ENCODE results near the gene C17orf50. TPM values are rescaled to one million over a fixed set of nuclear protein-coding genes. Genes with fewer than 3 reads are reported as not detected.

Gene C17orf50
- total and polyA plus RNA-seq, 9 donors, result not detected

DNA sequence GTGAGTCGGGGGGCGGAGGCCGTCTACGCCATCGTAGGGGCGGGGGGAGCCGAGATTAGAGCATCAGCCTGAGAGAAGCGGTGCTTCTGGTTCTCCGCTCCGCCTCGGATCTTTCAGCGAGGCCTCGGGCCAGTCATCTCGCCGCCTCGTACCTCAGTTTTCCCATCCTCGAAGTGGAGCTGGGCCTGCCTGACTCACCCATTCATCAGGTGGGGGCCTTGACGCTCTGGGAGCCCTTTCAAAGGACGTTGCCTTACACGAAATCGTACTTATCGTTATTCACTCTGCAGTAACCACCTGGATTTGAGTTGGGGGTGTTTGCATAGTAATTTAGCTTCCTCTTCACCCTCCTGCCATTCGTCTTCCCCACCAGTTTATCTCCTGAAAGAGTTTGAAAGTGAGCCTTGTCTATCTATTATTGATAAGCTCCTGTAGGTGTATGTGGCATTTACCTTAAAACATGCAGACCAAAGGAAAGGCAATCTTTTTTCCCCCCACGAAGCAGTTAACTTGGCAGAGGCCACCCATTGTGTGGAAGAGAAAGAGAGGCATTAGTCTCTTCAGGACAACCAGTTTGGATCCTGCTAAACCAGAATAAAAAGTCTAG, 49.3 kb downstream of the C17orf50 start:
- peak overlapping the region; percentile 96 for H3K4me3 ChIP-seq
- TF ChIP-seq EP300 (IDR thresholded peaks at IDR 0.05) (no peak), POLR2A (IDR thresholded peaks at IDR 0.05) (no peak)
- TF ChIP-seq, protein P1, sequence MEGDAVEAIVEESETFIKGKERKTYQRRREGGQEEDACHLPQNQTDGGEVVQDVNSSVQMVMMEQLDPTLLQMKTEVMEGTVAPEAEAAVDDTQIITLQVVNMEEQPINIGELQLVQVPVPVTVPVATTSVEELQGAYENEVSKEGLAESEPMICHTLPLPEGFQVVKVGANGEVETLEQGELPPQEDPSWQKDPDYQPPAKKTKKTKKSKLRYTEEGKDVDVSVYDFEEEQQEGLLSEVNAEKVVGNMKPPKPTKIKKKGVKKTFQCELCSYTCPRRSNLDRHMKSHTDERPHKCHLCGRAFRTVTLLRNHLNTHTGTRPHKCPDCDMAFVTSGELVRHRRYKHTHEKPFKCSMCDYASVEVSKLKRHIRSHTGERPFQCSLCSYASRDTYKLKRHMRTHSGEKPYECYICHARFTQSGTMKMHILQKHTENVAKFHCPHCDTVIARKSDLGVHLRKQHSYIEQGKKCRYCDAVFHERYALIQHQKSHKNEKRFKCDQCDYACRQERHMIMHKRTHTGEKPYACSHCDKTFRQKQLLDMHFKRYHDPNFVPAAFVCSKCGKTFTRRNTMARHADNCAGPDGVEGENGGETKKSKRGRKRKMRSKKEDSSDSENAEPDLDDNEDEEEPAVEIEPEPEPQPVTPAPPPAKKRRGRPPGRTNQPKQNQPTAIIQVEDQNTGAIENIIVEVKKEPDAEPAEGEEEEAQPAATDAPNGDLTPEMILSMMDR (IDR thresholded peaks at IDR 0.05), result no peak
- H3K9me3 ChIP-seq, result no peaks in the 10 kb centered on the region
- 0 to 1% (median 0%) methylated on average over 15 to 24 of the region's 24 CpGs for WGBS, 3 donors
- intact Hi-C loops (cut with DNase I), result loop anchor here in 2 of 4 donors (5.0 kb wide), 2 partner anchors 43 to 48 kb away; partner anchors contain the start of gene C17orf50 (in 1 of the 2)
- H3K36me3 ChIP-seq, result no peaks in the 10 kb centered on the region
- peak overlapping the region; percentile 84 to 89 for H3K27ac ChIP-seq
- no peak for DNase-seq
- H3K27me3 ChIP-seq, result no peaks in the 10 kb centered on the region
- H3K4me1 ChIP-seq (ENCODE audit: insufficient read depth), result peaks cover 6% of the 10 kb centered on the region

DNA sequence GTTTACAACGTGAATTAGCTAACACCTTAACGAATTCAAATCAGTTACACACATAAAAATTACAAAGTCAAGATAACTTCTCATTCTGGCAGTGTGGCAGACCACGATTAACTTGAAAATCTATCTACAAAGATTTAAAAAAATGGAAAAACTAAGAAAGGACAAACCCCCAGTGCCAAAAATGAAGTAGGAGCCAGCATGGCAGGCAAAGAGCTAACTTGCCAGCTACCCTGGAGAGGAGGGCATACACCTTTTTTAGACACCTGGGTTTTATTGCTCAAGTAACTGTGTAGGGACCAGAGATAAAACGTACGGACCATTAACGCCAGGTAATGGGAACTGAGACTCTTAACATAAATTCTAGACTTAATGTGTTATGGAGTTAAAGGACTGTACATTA, 51.1 kb downstream of the C17orf50 start:
- DNase-seq, result no peak
- no peak overlapping the region for H3K27ac ChIP-seq
- H3K36me3 ChIP-seq, result no peaks in the 10 kb centered on the region
- no peaks in the 10 kb centered on the region for H3K9me3 ChIP-seq
- no peak overlapping the region for H3K4me3 ChIP-seq
- TF ChIP-seq POLR2A (IDR thresholded peaks at IDR 0.05) (no peak), EP300 (IDR thresholded peaks at IDR 0.05) (no peak)
- TF ChIP-seq, protein P1 (IDR thresholded peaks at IDR 0.05), result no peak
- 81 to 84% (median 82%) methylated on average over 6 of the region's 6 CpGs for WGBS, 3 donors
- no peaks in the 10 kb centered on the region for H3K27me3 ChIP-seq
- H3K4me1 ChIP-seq (ENCODE audit: insufficient read depth), result peaks cover 6% of the 10 kb centered on the region
- intact Hi-C loops (cut with DNase I), result no loop called here

DNA sequence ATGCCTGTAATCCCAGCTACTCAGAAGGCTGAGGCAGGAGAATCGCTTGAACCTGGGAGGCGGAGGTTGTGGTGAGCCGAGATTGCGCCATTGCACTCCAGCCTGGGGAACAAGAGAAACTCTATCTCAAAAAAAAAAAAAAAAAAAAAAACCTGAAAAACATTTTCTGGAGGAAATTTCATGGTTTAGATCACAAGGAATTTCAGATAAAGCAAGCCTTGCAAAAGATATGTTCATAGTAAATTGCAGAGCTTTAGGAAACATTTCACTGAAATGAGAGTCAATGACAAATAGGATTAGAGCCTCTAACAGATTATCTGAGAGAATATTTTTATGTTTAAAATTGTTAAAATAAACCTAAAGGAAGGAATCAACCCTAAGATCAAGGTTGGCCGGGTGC, 51.8 kb downstream of the C17orf50 start:
- intact Hi-C loops (cut with DNase I), result no loop called here
- DNase-seq, result no peak

More for the DNA sequence above, 51.8 kb downstream of the C17orf50 start:
- no peaks in the 10 kb centered on the region for H3K9me3 ChIP-seq
- no peaks in the 10 kb centered on the region for H3K36me3 ChIP-seq
- TF ChIP-seq, protein P1 (IDR thresholded peaks at IDR 0.05), result no peak
- TF ChIP-seq POLR2A (IDR thresholded peaks at IDR 0.05) (no peak), EP300 (IDR thresholded peaks at IDR 0.05) (no peak)
- WGBS, 3 donors, result 93 to 97% (median 94%) methylated on average over 5 of the region's 5 CpGs
- H3K27ac ChIP-seq, result no peak overlapping the region
- H3K27me3 ChIP-seq, result no peaks in the 10 kb centered on the region
- H3K4me3 ChIP-seq, result no peak overlapping the region
- H3K4me1 ChIP-seq (ENCODE audit: insufficient read depth), result peaks cover 6% of the 10 kb centered on the region

Other genes starting within 250 kb of the C17orf50 start
- 1 to 10 TPM in 2 of 7 donors, under 1 TPM in 5; 0.23 to 1.2 (median 0.79) TPM for gene SLFN12L, start 223.2 kb upstream of the C17orf50 start, total RNA-seq
- 1 to 10 TPM in 1 of 2 donors, under 1 TPM in 1; 0.53 to 1.2 TPM for gene SLFN12L, start 223.2 kb upstream of the C17orf50 start, polyA plus RNA-seq
- gene SLFN14, start 200.1 kb upstream of the C17orf50 start, total RNA-seq, result not detected
- gene SLFN14, start 200.1 kb upstream of the C17orf50 start, polyA plus RNA-seq, result not detected
- 1 to 10 TPM; 4.0 to 9.3 (median 6.5) TPM for gene PEX12, start 182.3 kb upstream of the C17orf50 start, total RNA-seq
- gene PEX12, start 182.3 kb upstream of the C17orf50 start, polyA plus RNA-seq, result 1 to 10 TPM; 6.2 to 9.8 TPM
- 100 to 1,000 TPM in 5 of 7 donors, 10 to 100 TPM in 2; 48.3 to 170 (median 139) TPM for gene AP2B1, start 173.6 kb upstream of the C17orf50 start, total RNA-seq
- 100 to 1,000 TPM in 1 of 2 donors, 10 to 100 TPM in 1; 42.6 to 164 TPM for gene AP2B1, start 173.6 kb upstream of the C17orf50 start, polyA plus RNA-seq
- 10 to 100 TPM in 1 of 7 donors, 1 to 10 TPM in 6; 5.1 to 14.8 (median 6.7) TPM for gene RASL10B, start 29.2 kb upstream of the C17orf50 start, total RNA-seq
- 1 to 10 TPM; 2.3 to 4.8 TPM for gene RASL10B, start 29.2 kb upstream of the C17orf50 start, polyA plus RNA-seq
- gene GAS2L2, start 7.6 kb upstream of the C17orf50 start, total RNA-seq, result 1 to 10 TPM in 2 of 7 donors, under 1 TPM in 3, not detected in 2; 0.37 to 9.0 (median 0.62) TPM
- gene GAS2L2, start 7.6 kb upstream of the C17orf50 start, polyA plus RNA-seq, result under 1 TPM in 1 of 2 donors, not detected in 1; 0.02 TPM
- gene MMP28, start 34.8 kb downstream of the C17orf50 start, total RNA-seq, result 10 to 100 TPM in 1 of 7 donors, 1 to 10 TPM in 4, under 1 TPM in 2; 0.25 to 33.3 (median 3.3) TPM
- 1 to 10 TPM; 5.9 to 7.1 TPM for gene MMP28, start 34.8 kb downstream of the C17orf50 start, polyA plus RNA-seq
- 100 to 1,000 TPM in 5 of 7 donors, 10 to 100 TPM in 2; 30.2 to 162 (median 126) TPM for gene TAF15, start 48.6 kb downstream of the C17orf50 start, total RNA-seq
- 100 to 1,000 TPM in 1 of 2 donors, 10 to 100 TPM in 1; 88.9 to 223 TPM for gene TAF15, start 48.6 kb downstream of the C17orf50 start, polyA plus RNA-seq
- gene HEATR9, start 108.0 kb downstream of the C17orf50 start, total RNA-seq, result not detected
- under 1 TPM in 1 of 2 donors, not detected in 1; 0.18 TPM for gene HEATR9, start 108.0 kb downstream of the C17orf50 start, polyA plus RNA-seq
- 1 to 10 TPM in 6 of 7 donors, under 1 TPM in 1; 0.28 to 3.9 (median 2.1) TPM for gene CCL5, start 119.5 kb downstream of the C17orf50 start, total RNA-seq
- gene CCL5, start 119.5 kb downstream of the C17orf50 start, polyA plus RNA-seq, result 10 to 100 TPM in 1 of 2 donors, 1 to 10 TPM in 1; 2.1 to 44.5 TPM
- not detected for gene RDM1, start 169.9 kb downstream of the C17orf50 start, total RNA-seq
- under 1 TPM in 1 of 2 donors, not detected in 1; 0.33 TPM for gene RDM1, start 169.9 kb downstream of the C17orf50 start, polyA plus RNA-seq
- not detected for gene LYZL6, start 182.8 kb downstream of the C17orf50 start, total RNA-seq
- gene LYZL6, start 182.8 kb downstream of the C17orf50 start, polyA plus RNA-seq, result not detected
- under 1 TPM in 2 of 7 donors, not detected in 5; 0.11 to 0.26 TPM for gene CCL16, start 220.6 kb downstream of the C17orf50 start, total RNA-seq
- gene CCL16, start 220.6 kb downstream of the C17orf50 start, polyA plus RNA-seq, result under 1 TPM; 0.17 to 0.90 TPM
- gene CCL14, start 225.8 kb downstream of the C17orf50 start, total RNA-seq, result 10 to 100 TPM in 4 of 7 donors, 1 to 10 TPM in 3; 3.3 to 64.8 (median 11.7) TPM
- gene CCL14, start 225.8 kb downstream of the C17orf50 start, polyA plus RNA-seq, result 100 to 1,000 TPM in 1 of 2 donors, 10 to 100 TPM in 1; 37.4 to 411 TPM
- gene CCL15, start 240.7 kb downstream of the C17orf50 start, total RNA-seq, result under 1 TPM in 1 of 7 donors, not detected in 6; 0.48 TPM
- not detected for gene CCL15, start 240.7 kb downstream of the C17orf50 start, polyA plus RNA-seq

Measured in ovary (tissue), 9 donors.